ENCODE results near the gene MAP3K7CL.
A peak's percentile ranks its signal among the peaks of the same experiment; 100 is the strongest.

Gene MAP3K7CL

DNA sequence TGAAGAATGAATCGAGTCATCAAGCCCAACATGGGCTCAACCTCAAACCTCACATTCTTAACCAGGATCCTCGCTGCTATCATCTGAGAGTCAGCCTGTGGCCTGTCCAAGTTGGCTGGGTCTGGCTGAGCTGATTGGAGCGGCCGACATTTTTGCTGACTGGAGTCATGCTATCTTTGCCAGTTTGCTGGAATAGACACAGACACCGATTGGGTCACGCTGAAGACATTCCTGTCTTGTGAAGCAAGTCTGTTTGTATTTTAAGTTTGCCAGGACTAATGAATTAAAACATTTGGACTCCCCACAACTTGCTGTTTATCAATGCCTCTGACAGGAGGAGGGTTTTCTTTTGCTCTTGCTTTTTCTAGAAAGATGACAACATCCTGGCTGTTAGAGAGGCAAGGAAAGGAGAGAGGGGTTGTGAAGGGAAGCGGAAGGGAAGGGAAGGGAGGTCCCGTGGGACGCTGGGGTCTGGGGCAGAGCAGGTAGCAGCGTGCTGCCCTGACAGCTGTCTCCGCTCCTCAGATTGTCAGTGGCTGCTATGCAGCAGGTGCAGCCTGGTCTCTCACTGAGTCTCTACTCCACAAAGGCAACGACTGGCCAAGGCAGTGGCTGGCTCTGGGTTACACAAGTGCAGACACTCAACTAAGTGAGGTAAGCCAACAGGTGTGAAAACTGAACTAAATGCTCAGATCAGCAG, at the start of gene MAP3K7CL:
Gene MAP3K7CL, plus strand, starts transcription at position 375 of the 700 bp plus-strand sequence. CDS start 2,701 bp downstream, outside the sequence.
- no peak for DNase-seq

GRCh38 chr21:29082046-29082815, 48.2 kb upstream of the MAP3K7CL start:
- no peak for DNase-seq

DNA sequence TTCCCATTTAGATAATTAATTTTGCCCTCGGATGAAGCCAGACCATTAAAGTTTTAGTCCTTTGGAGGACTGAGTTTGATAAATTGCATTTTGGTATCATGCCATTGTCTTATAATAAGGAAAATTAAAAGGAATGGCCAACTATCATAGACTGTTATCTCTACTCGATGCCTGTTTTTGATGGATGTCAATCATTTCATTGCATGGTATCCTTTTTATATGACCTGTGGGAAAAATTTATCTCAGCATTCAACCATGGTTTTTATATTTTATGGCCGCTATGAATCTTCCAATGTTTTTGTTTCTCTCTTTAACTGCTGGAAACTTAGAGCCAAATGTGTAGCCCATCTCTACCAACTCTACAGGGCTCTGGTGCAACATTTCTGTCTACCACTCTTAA, 47.1 kb upstream of the MAP3K7CL start:
- no peak for DNase-seq

- no peak for DNase-seq
Measured at GRCh38 chr21:29084372-29084771, 46.1 kb upstream of the MAP3K7CL start.

- no peak for DNase-seq
Measured at GRCh38 chr21:29085106-29085752, 45.2 kb upstream of the MAP3K7CL start.

- peak; percentile 10 to 55 for DNase-seq
Measured at GRCh38 chr21:29091033-29091432, 39.4 kb upstream of the MAP3K7CL start.

GRCh38 chr21:29092102-29092959, 38.1 kb upstream of the MAP3K7CL start:
- DNase-seq = no peak

DNA sequence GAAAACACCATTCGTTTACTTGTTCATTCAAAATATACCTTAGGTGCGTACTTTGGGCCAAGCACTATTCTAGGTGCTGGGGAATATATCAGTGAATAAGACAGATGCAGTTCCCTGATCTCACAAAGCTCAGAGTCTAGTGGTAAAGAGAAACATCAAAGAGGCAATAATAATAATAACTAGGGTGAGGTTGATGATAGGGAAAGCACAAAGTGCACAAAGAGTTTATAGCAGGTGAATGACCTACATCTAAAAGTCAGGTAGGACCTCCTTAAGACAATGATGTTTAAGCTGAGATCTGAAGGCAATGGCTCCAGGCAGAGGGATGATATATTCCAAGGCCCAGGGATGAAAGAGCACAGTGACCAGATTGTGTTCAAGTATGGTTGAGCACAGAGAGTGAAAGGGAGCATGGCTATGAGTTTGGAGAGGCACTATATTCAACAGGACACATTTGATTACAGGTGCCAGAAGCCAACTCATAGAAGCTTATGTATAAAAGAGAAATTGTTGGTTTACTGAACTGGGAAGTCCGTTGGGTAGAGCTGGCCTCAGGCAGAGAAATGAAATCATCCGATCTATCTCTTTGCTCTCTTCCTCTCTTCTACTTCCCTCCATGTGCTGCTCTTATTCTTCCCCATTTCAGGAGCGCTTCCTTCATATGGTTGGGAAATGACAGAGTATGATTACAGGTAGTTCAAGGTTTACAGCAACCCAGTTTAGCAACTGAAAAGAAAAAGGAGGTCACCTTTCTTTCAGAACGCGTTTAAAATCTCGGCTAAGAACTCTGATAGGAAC, 34.0 kb upstream of the MAP3K7CL start:
- DNase-seq = no peak

GRCh38 chr21:29098156-29098555, 32.3 kb upstream of the MAP3K7CL start:
- no peak for DNase-seq

DNA sequence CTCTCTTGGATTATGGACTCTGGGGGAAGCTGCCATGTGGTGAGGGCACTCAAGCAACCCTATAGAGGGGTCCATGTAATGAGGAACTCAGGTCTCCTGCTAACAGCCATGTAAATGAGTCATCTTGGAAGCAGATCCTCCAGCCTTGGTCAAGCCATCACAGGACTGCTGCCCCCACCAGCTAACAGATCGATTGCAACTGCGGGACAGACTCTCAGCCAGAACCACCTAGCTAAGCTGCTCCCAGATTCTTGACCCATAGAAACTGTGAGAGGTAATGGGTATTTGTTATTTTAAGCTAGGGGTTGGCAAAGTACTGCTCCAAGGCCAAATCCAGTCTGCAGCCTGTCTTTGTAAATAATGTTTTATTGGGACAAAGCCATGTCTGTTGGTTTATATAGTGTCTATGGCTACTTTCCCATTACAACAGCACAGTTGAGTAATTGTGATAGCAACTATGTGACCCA, 27.6 kb upstream of the MAP3K7CL start:
- no peak for DNase-seq

- DNase-seq = no peak
Measured at GRCh38 chr21:29104239-29104708, 26.2 kb upstream of the MAP3K7CL start.

DNA sequence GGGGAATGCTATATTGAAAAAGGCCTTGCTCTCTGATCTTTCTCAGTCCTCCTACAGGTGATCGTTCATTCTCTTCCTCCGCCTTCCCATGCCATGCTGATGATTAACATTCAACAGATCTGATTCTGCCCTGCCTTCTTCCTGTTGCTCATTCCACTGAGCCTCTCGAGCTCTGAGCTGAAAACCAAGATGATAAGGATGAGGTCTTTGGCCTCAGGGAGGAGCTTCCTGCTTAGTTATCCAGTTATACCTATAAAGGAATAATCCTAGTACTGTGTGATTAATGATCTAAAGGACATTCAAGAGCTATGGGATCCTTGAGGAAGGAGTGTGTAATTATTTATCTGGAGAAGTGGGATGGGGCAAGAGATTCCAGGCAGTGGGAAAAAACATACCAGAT, 25.2 kb upstream of the MAP3K7CL start:
- DNase-seq = peak in 1 of 2 experiments; percentile 30

- peak; percentile 9 to 15 for DNase-seq
Measured at GRCh38 chr21:29114765-29115500, 15.5 kb upstream of the MAP3K7CL start.

GRCh38 chr21:29115899-29116298, 14.5 kb upstream of the MAP3K7CL start:
- DNase-seq = no peak

DNA sequence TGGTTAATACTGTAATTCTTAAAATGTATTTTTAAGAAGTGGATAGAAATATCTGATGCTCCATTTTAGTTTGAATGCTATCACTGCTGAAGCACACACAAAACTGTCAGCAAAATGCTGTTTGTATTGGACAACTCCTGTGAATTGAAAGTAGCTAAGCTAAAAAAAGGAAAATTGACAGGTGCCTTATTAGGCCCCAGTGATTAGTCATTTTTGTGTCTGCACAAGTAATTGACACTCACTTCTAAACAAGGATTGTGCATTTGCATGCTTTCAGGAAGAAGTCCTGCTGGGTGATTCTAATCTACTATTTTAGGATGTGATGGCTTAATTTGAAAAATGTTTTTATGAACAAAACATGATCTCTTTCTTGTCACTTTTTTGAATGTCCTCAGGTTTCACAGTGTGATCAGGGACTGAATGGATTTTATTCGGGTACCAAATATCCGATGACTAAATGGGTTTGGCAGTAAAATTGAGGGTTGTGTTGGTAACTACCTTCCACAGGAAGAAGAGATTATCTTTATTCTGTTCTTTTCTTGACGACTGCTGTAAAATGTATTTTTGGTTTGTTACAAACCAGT, 13.0 kb upstream of the MAP3K7CL start:
- DNase-seq = no peak

GRCh38 chr21:29121759-29122158, 8.7 kb upstream of the MAP3K7CL start:
- no peak for DNase-seq

GRCh38 chr21:29124645-29125044, 5.8 kb upstream of the MAP3K7CL start:
- no peak for DNase-seq

- no peak for DNase-seq
Measured at GRCh38 chr21:29125191-29125590, 5.3 kb upstream of the MAP3K7CL start.

DNA sequence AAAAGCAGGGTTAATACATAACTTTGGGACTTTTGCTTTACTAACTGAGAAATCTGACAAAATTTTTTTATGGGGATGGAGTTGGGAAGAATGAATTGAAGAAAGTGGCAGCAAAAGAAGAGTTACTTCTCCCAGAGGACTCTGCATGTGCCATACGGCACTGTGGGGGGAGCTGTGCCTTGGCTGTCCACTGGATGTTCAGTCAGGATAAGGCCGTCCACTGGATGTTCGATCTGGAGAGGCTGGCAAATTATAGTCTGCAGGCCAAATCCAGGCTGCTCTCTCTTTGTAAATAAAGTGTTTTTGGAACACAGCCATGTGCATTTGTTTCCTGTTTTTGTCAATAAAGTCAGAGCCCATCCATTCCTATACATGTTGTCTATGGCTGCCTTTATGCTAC, 4.5 kb upstream of the MAP3K7CL start:
- no peak for DNase-seq

GRCh38 chr21:29133241-29133640, 2.8 kb downstream of the MAP3K7CL start:
- DNase-seq = no peak

- DNase-seq = no peak
Measured at GRCh38 chr21:29133796-29134195, 3.4 kb downstream of the MAP3K7CL start.
